SK-N-SH (cell line): Measurements from ENCODE around the gene SHBG. TPM values are rescaled to one million over a fixed set of nuclear protein-coding genes. Genes with fewer than 3 reads are reported as not detected.

ENCODE experiments used
- CTCF ChIA-PET: fragments of 300-600, 350-600 bp; formaldehyde crosslinking; extraction: SDS; loops from one replicate; lab custom pipeline; 2021; lab: Yijun Ruan, JAX
- POLR2A ChIA-PET: fragments of 350-600 bp; sonication (Branson Sonifier 250); formaldehyde crosslinking; extraction: SDS; loops from one replicate; lab custom pipeline; 2020; ENCODE audit warnings: antibody characterized with exemption, inconsistent platforms; lab: Yijun Ruan, JAX
- DNase-seq: peaks from one replicate; pipeline ENCODE4 v3.0.0; 2012
- H2AFZ ChIP-seq: fragments of 200-600 bp; sonication (generic); 2 replicates; pipeline ENCODE4 v1.8.1; 2016; ENCODE audit warnings: antibody characterized with exemption, mild to moderate bottlenecking, low read depth
- H3F3A ChIP-seq: fragments of 200-600 bp; sonication (generic); replicated peaks from 2 replicates; pipeline ENCODE3; 2016; ENCODE audit warnings: antibody characterized with exemption, mild to moderate bottlenecking; ENCODE audit not compliant: insufficient read depth
- H3K27ac ChIP-seq, 2 experiments: fragments of 200-500 bp in 1 of 2; fragments of 200-600 bp in 1 of 2; sonication (Bioruptor generic) in 1 of 2; sonication (generic), shearing (Covaris generic) in 1 of 2; 2 replicates each; pipeline versions ENCODE4 v1.5.1 to v1.6.1; 2014 to 2016; ENCODE audit warnings: low read depth in 2 of 2, inconsistent platforms in 1 of 2, low read length in 1 of 2, mild to moderate bottlenecking in 1 of 2, mixed read lengths in 1 of 2
- H3K27me3 ChIP-seq: fragments of 200-600 bp; sonication (generic), shearing (Covaris generic); 2 replicates; pipeline ENCODE4 v1.6.1; 2016; ENCODE audit warnings: mixed run types; ENCODE audit not compliant: insufficient read depth
- H3K36me3 ChIP-seq, 2 experiments: fragments of 200-500 bp in 1 of 2; fragments of 200-600 bp in 1 of 2; sonication (Bioruptor generic) in 1 of 2; sonication (generic) in 1 of 2; replicated peaks in 1 of 2; 2 replicates each; pipeline versions ENCODE3 to v1.5.1; 2014 to 2016; ENCODE audit warnings: low read length in 1 of 2, mild to moderate bottlenecking in 1 of 2; ENCODE audit not compliant: insufficient read depth in 2 of 2, control insufficient read depth in 1 of 2
- H3K4me1 ChIP-seq, 2 experiments: fragments of 200-500 bp in 1 of 2; fragments of 200-600 bp in 1 of 2; sonication (Bioruptor generic) in 1 of 2; sonication (generic), shearing (Covaris generic) in 1 of 2; 2 replicates each; pipeline versions ENCODE4 v1.5.1 to v1.6.1; 2014 to 2016; ENCODE audit warnings: low read depth in 1 of 2, low read length in 1 of 2, mixed run types in 1 of 2; ENCODE audit not compliant: insufficient read depth in 2 of 2, control insufficient read depth in 1 of 2
- H3K4me2 ChIP-seq: fragments of 200-600 bp; sonication (generic), shearing (Covaris generic); 2 replicates; pipeline ENCODE4 v1.6.1; 2017; ENCODE audit warnings: mixed run types
- H3K4me3 ChIP-seq, 2 experiments: fragments of 200-500 bp in 1 of 2; fragments of 200-600 bp in 1 of 2; sonication (Bioruptor generic) in 1 of 2; sonication (generic), shearing (Covaris generic) in 1 of 2; 2 replicates each; pipeline versions ENCODE4 v1.5.1 to v1.8.1; 2014 to 2016; ENCODE audit warnings: low read depth in 2 of 2, inconsistent platforms in 1 of 2, low read length in 1 of 2, mild to moderate bottlenecking in 1 of 2, mixed read lengths in 1 of 2, moderate library complexity in 1 of 2
- H3K79me2 ChIP-seq: fragments of 200-600 bp; sonication (generic); 2 replicates; pipeline ENCODE4 v1.8.1; 2017; ENCODE audit warnings: mild to moderate bottlenecking; ENCODE audit not compliant: insufficient read depth
- H3K9ac ChIP-seq: fragments of 200-600 bp; sonication (generic); 2 replicates; pipeline ENCODE4 v1.6.1; 2017; ENCODE audit warnings: mixed run types
- H3K9me2 ChIP-seq: fragments of 200-600 bp; sonication (generic); 2 replicates; pipeline ENCODE4 v1.6.1; 2017; ENCODE audit warnings: mixed run types
- H3K9me3 ChIP-seq: fragments of 200-600 bp; sonication (generic); 2 replicates; pipeline ENCODE4 v1.6.1; 2017; ENCODE audit warnings: mixed run types, mild to moderate bottlenecking, moderate library complexity
- H4K20me1 ChIP-seq: fragments of 200-600 bp; sonication (generic); 2 replicates; pipeline ENCODE4 v1.6.1; 2017; ENCODE audit warnings: mild to moderate bottlenecking, mixed run types; ENCODE audit not compliant: insufficient read depth
- CHD2 ChIP-seq: fragments of 150-350 bp; IDR thresholded peaks from 2 replicates; pipeline ENCODE4 v1.6.1; 2018; ENCODE audit warnings: low read length; ENCODE audit not compliant: partially characterized antibody
- ELF1 ChIP-seq: IDR thresholded peaks from 2 replicates; pipeline ENCODE4 v1.4.0; 2012
- EP300 ChIP-seq, 2 experiments: IDR thresholded peaks; 2 replicates each; pipeline versions ENCODE4 v1.4.0 to v1.6.1; 2012; ENCODE audit warnings: borderline replicate concordance in 1 of 2, low read depth in 1 of 2, low read length in 1 of 2
- EZH2phosphoT487 ChIP-seq: fragments of 200-600 bp; sonication (generic); IDR thresholded peaks from 2 replicates; pipeline ENCODE4 v1.6.1; 2017; ENCODE audit warnings: low read depth, mixed run types, mild to moderate bottlenecking, antibody characterized with exemption, moderate library complexity, borderline replicate concordance
- FOXJ3 ChIP-seq: sonication (generic); formaldehyde crosslinking; IDR thresholded peaks from 2 replicates; pipeline ENCODE4 v1.5.1; 2020; ENCODE audit warnings: mild to moderate bottlenecking, missing genetic modification reagents
- GABPA ChIP-seq: IDR thresholded peaks from 2 replicates; pipeline ENCODE4 v1.4.0; 2012; ENCODE audit warnings: low read depth, mild to moderate bottlenecking
- GATA2 ChIP-seq: sonication (generic); formaldehyde crosslinking; IDR thresholded peaks from 2 replicates; pipeline ENCODE4 v1.5.0; 2020; ENCODE audit warnings: mild to moderate bottlenecking, missing genetic modification reagents
- JUND ChIP-seq: IDR thresholded peaks from 2 replicates; pipeline ENCODE4 v1.4.0; 2012
- MEF2A ChIP-seq: IDR thresholded peaks from 2 replicates; pipeline ENCODE4 v1.4.0; 2012; ENCODE audit warnings: low read depth, borderline replicate concordance
- MXI1 ChIP-seq: IDR thresholded peaks from 2 replicates; pipeline ENCODE4 v1.6.1; 2012; ENCODE audit warnings: mild to moderate bottlenecking, low read depth, low read length, improper control_type of control experiment
- NFIC ChIP-seq: IDR thresholded peaks from 2 replicates; pipeline ENCODE4 v1.4.0; 2012; ENCODE audit warnings: borderline replicate concordance
- NRF1 ChIP-seq: IDR thresholded peaks from 2 replicates; pipeline ENCODE4 v1.6.1; 2012; ENCODE audit warnings: low read depth, mild to moderate bottlenecking, low read length
- POLR2AphosphoS5 ChIP-seq: IDR thresholded peaks from 2 replicates; pipeline ENCODE4 v1.6.1; 2012; ENCODE audit warnings: low read depth, low read length
- RAD21 ChIP-seq: IDR thresholded peaks from 2 replicates; pipeline ENCODE4 v1.6.1; 2012; ENCODE audit warnings: mild to moderate bottlenecking, low read length
- RCOR1 ChIP-seq: fragments of 150-350 bp; IDR thresholded peaks from 2 replicates; pipeline ENCODE4 v1.6.1; 2017; ENCODE audit warnings: antibody characterized with exemption, low read length
- REST ChIP-seq: IDR thresholded peaks from 2 replicates; pipeline ENCODE4 v1.6.1; 2012; ENCODE audit warnings: mild to moderate bottlenecking, low read depth, low read length, moderate library complexity
- RFX5 ChIP-seq: IDR thresholded peaks from 2 replicates; pipeline ENCODE4 v1.6.1; 2012; ENCODE audit warnings: mild to moderate bottlenecking, improper control_type of control experiment, low read length
- SIN3A ChIP-seq: IDR thresholded peaks from 2 replicates; pipeline ENCODE4 v1.6.1; 2012; ENCODE audit warnings: low read depth, mild to moderate bottlenecking, low read length, moderate library complexity, borderline replicate concordance
- TAF1 ChIP-seq: IDR thresholded peaks from 2 replicates; pipeline ENCODE4 v1.6.1; 2012; ENCODE audit warnings: low read depth, mild to moderate bottlenecking, low read length, moderate library complexity, borderline replicate concordance
- TCF12 ChIP-seq: IDR thresholded peaks from 2 replicates; pipeline ENCODE4 v1.4.0; 2012
- TEAD4 ChIP-seq: IDR thresholded peaks from 2 replicates; pipeline ENCODE4 v1.4.0; 2012; ENCODE audit warnings: mild to moderate bottlenecking, borderline replicate concordance; ENCODE audit not compliant: insufficient read depth
- YY1 ChIP-seq: IDR thresholded peaks from 2 replicates; pipeline ENCODE4 v1.4.0; 2012; ENCODE audit warnings: low read depth, mild to moderate bottlenecking
- WGBS: methylation state at CpG from one replicate; pipeline ENCODE4 v1.1.6; 2017; ENCODE audit warnings: low lambda C conversion rate; 5-methylcytosine and 5-hydroxymethylcytosine counted together
- polyA plus RNA-seq, 3 experiments: library from polyadenylated mRNA; depleted of rRNA; stranded (reverse); fragments of >200 nt; gene quantifications; 2 replicates each; pipeline ENCODE4 v1.2.3, GENCODE V29; 2012
- TF ChIP-seq, protein P1 (sequence below): fragments of 150-350 bp; IDR thresholded peaks from 2 replicates; pipeline ENCODE4 v1.6.1; 2017; ENCODE audit warnings: antibody characterized with exemption, low read length, low read depth, borderline replicate concordance
- TF ChIP-seq, protein P2 (sequence below): fragments of 150-350 bp; IDR thresholded peaks from 2 replicates; pipeline ENCODE4 v1.6.1; 2016; ENCODE audit warnings: mild to moderate bottlenecking, low read depth, low read length
- TF ChIP-seq, protein P3 (sequence below): fragments of 200-600 bp; sonication (generic); IDR thresholded peaks from 2 replicates; pipeline ENCODE4 v1.6.1; 2017; ENCODE audit warnings: antibody characterized with exemption, mild to moderate bottlenecking, moderate library complexity

Gene SHBG
- polyA plus RNA-seq, 1 of the 3 experiments (the other 2 are of a cell fraction): 1.1 TPM

GRCh38 chr17:7627250-7628121 lies 2.4 kb upstream of the SHBG start, which contains the start of gene SAT2:
Gene SAT2, minus strand, starts transcription at chr17:7627821. Its CDS starts 186 bp downstream, at chr17:7627635.
- CTCF ChIA-PET: interaction anchor here (0.8 to 11.8 kb wide), 6 partner anchors 9 to 89 kb away, joined by 3 to 166 read pairs (median 5); partner anchors contain the start of genes FXR2, TP53 and WRAP53
- POLR2A ChIA-PET: interaction anchor here (0.6 to 2.8 kb wide), 8 partner anchors 13 to 345 kb away, joined by 3 to 37 read pairs (median 6); partner anchors contain the start of genes ATP1B2, FXR2, MPDU1 and TP53
- no peaks in the 10 kb centered on the region for H3K27me3 ChIP-seq
- H3F3A ChIP-seq: no peaks in the 10 kb centered on the region
- peak within 1 kb of the TSS; percentile 96 for H3K9ac ChIP-seq
- H3K36me3 ChIP-seq: no peaks in the 10 kb centered on the region
- no peaks in the 10 kb centered on the region for H4K20me1 ChIP-seq
- peak; percentile 97 for DNase-seq
- peak within 1 kb of the TSS; percentile 96 for H2AFZ ChIP-seq
- 2% methylated on average over 33 of the region's 54 CpGs for WGBS
- H3K4me2 ChIP-seq: peak within 1 kb of the TSS; percentile 92
- H3K9me3 ChIP-seq: no peaks in the 10 kb centered on the region
- peaks cover 0 to 20% of the 10 kb centered on the region in 2 experiments; a peak in 1 of 4 replicates for H3K4me1 ChIP-seq
- H3K4me3 ChIP-seq: peak within 1 kb of the TSS; percentile 62 to 77
- peak within 1 kb of the TSS; percentile 85 to 88 for H3K27ac ChIP-seq
- H3K9me2 ChIP-seq: no peaks in the 10 kb centered on the region
- peaks cover 10% of the 10 kb centered on the region; the same call in 1 of the 2 replicates for H3K79me2 ChIP-seq
- no peak; the same call in 1 of the 2 replicates for TF ChIP-seq REST
- TF ChIP-seq NRF1: no peak
- TF ChIP-seq NFIC: no peak
- no peak for TF ChIP-seq FOXJ3 (CRISPR knock-in tag)
- TF ChIP-seq EP300 (IDR thresholded peaks at IDR 0.05; ENCODE audit: borderline replicate concordance in 1 of 2, low read depth in 1 of 2, low read length in 1 of 2): no peak
- peak; percentile 41; the same call in 1 of the 2 replicates for TF ChIP-seq SIN3A
- TF ChIP-seq YY1: no peak
- TF ChIP-seq POLR2AphosphoS5: peak; percentile 82
- no peak for TF ChIP-seq GATA2 (CRISPR knock-in tag)
- TF ChIP-seq TAF1: peak; percentile 78; the same call in 1 of the 2 replicates
- no peak for TF ChIP-seq ELF1
- TF ChIP-seq, protein P1, sequence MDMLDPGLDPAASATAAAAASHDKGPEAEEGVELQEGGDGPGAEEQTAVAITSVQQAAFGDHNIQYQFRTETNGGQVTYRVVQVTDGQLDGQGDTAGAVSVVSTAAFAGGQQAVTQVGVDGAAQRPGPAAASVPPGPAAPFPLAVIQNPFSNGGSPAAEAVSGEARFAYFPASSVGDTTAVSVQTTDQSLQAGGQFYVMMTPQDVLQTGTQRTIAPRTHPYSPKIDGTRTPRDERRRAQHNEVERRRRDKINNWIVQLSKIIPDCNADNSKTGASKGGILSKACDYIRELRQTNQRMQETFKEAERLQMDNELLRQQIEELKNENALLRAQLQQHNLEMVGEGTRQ: no peak
- peak; percentile 50 for TF ChIP-seq CHD2
- 0 out of 2 replicates have a peak, but pooled peaks have one; percentile 35 for TF ChIP-seq RFX5
- no peak for TF ChIP-seq GABPA
- no peak for TF ChIP-seq EZH2phosphoT487
- no peak; the same call in 1 of the 2 replicates for TF ChIP-seq RCOR1
- TF ChIP-seq, protein P2, sequence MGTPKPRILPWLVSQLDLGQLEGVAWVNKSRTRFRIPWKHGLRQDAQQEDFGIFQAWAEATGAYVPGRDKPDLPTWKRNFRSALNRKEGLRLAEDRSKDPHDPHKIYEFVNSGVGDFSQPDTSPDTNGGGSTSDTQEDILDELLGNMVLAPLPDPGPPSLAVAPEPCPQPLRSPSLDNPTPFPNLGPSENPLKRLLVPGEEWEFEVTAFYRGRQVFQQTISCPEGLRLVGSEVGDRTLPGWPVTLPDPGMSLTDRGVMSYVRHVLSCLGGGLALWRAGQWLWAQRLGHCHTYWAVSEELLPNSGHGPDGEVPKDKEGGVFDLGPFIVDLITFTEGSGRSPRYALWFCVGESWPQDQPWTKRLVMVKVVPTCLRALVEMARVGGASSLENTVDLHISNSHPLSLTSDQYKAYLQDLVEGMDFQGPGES: no peak
- no peak for TF ChIP-seq MEF2A
- TF ChIP-seq JUND: no peak
- TF ChIP-seq TCF12: peak; percentile 50; the same call in 1 of the 2 replicates
- TF ChIP-seq MXI1: peak; percentile 70; the same call in 1 of the 2 replicates
- TF ChIP-seq, protein P3, sequence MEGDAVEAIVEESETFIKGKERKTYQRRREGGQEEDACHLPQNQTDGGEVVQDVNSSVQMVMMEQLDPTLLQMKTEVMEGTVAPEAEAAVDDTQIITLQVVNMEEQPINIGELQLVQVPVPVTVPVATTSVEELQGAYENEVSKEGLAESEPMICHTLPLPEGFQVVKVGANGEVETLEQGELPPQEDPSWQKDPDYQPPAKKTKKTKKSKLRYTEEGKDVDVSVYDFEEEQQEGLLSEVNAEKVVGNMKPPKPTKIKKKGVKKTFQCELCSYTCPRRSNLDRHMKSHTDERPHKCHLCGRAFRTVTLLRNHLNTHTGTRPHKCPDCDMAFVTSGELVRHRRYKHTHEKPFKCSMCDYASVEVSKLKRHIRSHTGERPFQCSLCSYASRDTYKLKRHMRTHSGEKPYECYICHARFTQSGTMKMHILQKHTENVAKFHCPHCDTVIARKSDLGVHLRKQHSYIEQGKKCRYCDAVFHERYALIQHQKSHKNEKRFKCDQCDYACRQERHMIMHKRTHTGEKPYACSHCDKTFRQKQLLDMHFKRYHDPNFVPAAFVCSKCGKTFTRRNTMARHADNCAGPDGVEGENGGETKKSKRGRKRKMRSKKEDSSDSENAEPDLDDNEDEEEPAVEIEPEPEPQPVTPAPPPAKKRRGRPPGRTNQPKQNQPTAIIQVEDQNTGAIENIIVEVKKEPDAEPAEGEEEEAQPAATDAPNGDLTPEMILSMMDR: no peak
- TF ChIP-seq TEAD4: 0 out of 2 replicates have a peak, but pooled peaks have one; percentile 7
- TF ChIP-seq RAD21: no peak
